ENCODE results near the gene INSL3. TPM values are rescaled to one million over a fixed set of nuclear protein-coding genes. Genes with fewer than 3 reads are reported as not detected.

The INSL3 gene
- total and polyA plus RNA-seq, 2 of the 13 experiments (the other 11 are each of a cell fraction or from before 2014, with no cell fraction given): 0.30 TPM; not detected in 1

DNA sequence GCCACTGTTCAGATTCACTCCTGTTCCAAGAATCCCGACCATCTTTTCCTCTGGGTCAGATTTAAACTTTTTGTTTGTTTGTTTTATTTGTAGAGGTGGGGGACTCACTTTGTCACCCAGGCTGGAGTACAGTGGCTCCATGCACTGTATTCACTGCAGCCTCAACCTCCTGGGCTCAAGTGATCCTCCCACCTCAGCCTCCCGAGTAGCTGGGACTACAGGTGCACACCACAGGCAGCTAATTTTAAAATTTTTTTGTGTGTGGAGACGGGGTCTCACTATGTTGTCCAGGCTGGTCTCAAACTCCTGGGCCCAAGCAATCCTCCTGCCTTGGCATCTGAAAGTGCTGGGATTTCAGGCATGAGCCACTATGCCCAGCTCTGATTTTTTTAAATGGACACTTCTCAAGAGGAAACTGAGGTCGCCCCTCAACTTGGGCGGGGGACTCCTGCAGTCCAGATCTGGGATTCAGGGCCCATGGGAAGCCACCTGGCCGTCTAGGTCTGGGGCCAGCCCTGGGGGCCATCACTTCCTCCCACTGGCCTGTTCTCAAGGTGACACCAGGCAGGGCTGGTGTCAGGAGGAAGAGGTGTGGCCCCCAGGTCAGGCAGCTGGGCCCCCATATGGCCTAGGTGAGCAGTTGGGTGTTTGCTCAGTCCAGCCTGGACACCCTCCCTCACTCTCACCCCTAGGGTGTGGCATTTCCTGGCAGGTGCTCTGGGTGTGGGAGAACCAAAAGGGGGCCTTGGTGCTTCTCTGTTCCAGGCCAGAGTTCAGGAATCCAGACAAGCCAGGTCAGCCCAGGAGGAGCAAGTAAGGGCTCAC lies 25.1 kb downstream of the INSL3 start (continued):
- TF ChIP-seq ZNF251 (CRISPR knock-in tag; IDR thresholded peaks at IDR 0.05) (no peak), ZNF329 (CRISPR knock-in tag; IDR thresholded peaks at IDR 0.05; ENCODE audit: low read depth) (no peak), POLR2AphosphoS2 (IDR thresholded peaks at IDR 0.05; ENCODE audit: low read depth, low read length) (no peak), ZSCAN31 (CRISPR knock-in tag; IDR thresholded peaks at IDR 0.05; ENCODE audit: low read depth) (no peak), PHF20 (CRISPR knock-in tag; IDR thresholded peaks at IDR 0.05) (no peak), TEAD3 (CRISPR knock-in tag; optimal IDR thresholded peaks at IDR 0.05; ENCODE audit: borderline replicate concordance) (peak; percentile 55), ZNF33A (CRISPR knock-in tag; IDR thresholded peaks at IDR 0.05; ENCODE audit: borderline replicate concordance) (no peak), ZNF335 (CRISPR knock-in tag; IDR thresholded peaks at IDR 0.05) (0 out of 2 replicates have a peak, but pooled peaks have one; percentile 43), HHEX (CRISPR knock-in tag; IDR thresholded peaks at IDR 0.05) (no peak)
- TF ChIP-seq, protein P1, sequence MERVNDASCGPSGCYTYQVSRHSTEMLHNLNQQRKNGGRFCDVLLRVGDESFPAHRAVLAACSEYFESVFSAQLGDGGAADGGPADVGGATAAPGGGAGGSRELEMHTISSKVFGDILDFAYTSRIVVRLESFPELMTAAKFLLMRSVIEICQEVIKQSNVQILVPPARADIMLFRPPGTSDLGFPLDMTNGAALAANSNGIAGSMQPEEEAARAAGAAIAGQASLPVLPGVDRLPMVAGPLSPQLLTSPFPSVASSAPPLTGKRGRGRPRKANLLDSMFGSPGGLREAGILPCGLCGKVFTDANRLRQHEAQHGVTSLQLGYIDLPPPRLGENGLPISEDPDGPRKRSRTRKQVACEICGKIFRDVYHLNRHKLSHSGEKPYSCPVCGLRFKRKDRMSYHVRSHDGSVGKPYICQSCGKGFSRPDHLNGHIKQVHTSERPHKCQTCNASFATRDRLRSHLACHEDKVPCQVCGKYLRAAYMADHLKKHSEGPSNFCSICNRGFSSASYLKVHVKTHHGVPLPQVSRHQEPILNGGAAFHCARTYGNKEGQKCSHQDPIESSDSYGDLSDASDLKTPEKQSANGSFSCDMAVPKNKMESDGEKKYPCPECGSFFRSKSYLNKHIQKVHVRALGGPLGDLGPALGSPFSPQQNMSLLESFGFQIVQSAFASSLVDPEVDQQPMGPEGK (CRISPR knock-in tag; IDR thresholded peaks at IDR 0.05): peak; percentile 95
- TF ChIP-seq, protein P2, sequence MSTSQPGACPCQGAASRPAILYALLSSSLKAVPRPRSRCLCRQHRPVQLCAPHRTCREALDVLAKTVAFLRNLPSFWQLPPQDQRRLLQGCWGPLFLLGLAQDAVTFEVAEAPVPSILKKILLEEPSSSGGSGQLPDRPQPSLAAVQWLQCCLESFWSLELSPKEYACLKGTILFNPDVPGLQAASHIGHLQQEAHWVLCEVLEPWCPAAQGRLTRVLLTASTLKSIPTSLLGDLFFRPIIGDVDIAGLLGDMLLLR (CRISPR knock-in tag; IDR thresholded peaks at IDR 0.05): no peak
- TF ChIP-seq, protein P3, sequence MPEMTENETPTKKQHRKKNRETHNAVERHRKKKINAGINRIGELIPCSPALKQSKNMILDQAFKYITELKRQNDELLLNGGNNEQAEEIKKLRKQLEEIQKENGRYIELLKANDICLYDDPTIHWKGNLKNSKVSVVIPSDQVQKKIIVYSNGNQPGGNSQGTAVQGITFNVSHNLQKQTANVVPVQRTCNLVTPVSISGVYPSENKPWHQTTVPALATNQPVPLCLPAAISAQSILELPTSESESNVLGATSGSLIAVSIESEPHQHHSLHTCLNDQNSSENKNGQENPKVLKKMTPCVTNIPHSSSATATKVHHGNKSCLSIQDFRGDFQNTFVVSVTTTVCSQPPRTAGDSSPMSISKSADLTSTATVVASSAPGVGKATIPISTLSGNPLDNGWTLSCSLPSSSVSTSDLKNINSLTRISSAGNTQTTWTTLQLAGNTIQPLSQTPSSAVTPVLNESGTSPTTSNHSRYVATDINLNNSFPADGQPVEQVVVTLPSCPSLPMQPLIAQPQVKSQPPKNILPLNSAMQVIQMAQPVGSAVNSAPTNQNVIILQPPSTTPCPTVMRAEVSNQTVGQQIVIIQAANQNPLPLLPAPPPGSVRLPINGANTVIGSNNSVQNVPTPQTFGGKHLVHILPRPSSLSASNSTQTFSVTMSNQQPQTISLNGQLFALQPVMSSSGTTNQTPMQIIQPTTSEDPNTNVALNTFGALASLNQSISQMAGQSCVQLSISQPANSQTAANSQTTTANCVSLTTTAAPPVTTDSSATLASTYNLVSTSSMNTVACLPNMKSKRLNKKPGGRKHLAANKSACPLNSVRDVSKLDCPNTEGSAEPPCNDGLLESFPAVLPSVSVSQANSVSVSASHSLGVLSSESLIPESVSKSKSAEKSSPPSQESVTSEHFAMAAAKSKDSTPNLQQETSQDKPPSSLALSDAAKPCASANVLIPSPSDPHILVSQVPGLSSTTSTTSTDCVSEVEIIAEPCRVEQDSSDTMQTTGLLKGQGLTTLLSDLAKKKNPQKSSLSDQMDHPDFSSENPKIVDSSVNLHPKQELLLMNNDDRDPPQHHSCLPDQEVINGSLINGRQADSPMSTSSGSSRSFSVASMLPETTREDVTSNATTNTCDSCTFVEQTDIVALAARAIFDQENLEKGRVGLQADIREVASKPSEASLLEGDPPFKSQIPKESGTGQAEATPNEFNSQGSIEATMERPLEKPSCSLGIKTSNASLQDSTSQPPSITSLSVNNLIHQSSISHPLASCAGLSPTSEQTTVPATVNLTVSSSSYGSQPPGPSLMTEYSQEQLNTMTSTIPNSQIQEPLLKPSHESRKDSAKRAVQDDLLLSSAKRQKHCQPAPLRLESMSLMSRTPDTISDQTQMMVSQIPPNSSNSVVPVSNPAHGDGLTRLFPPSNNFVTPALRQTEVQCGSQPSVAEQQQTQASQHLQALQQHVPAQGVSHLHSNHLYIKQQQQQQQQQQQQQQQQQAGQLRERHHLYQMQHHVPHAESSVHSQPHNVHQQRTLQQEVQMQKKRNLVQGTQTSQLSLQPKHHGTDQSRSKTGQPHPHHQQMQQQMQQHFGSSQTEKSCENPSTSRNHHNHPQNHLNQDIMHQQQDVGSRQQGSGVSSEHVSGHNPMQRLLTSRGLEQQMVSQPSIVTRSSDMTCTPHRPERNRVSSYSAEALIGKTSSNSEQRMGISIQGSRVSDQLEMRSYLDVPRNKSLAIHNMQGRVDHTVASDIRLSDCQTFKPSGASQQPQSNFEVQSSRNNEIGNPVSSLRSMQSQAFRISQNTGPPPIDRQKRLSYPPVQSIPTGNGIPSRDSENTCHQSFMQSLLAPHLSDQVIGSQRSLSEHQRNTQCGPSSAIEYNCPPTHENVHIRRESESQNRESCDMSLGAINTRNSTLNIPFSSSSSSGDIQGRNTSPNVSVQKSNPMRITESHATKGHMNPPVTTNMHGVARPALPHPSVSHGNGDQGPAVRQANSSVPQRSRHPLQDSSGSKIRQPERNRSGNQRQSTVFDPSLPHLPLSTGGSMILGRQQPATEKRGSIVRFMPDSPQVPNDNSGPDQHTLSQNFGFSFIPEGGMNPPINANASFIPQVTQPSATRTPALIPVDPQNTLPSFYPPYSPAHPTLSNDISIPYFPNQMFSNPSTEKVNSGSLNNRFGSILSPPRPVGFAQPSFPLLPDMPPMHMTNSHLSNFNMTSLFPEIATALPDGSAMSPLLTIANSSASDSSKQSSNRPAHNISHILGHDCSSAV (CRISPR knock-in tag; IDR thresholded peaks at IDR 0.05; ENCODE audit: borderline replicate concordance): no peak
- TF ChIP-seq, protein P4, sequence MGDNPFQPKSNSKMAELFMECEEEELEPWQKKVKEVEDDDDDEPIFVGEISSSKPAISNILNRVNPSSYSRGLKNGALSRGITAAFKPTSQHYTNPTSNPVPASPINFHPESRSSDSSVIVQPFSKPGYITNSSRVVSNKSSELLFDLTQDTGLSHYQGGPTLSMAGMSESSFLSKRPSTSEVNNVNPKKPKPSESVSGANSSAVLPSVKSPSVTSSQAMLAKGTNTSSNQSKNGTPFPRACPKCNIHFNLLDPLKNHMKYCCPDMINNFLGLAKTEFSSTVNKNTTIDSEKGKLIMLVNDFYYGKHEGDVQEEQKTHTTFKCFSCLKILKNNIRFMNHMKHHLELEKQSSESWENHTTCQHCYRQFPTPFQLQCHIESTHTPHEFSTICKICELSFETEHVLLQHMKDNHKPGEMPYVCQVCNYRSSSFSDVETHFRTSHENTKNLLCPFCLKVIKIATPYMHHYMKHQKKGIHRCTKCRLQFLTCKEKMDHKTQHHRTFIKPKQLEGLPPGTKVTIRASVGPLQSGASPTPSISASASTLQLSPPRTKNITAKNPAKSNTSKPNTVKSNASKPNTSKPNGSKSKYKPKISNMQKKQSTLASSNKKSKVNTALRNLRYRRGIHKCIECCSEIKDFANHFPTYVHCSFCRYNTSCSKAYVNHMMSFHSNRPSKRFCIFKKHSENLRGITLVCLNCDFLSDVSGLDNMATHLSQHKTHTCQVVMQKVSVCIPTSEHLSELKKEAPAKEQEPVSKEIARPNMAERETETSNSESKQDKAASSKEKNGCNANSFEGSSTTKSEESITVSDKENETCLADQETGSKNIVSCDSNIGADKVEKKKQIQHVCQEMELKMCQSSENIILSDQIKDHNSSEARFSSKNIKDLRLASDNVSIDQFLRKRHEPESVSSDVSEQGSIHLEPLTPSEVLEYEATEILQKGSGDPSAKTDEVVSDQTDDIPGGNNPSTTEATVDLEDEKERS (CRISPR knock-in tag; IDR thresholded peaks at IDR 0.05): no peak
- TF ChIP-seq, protein P5, sequence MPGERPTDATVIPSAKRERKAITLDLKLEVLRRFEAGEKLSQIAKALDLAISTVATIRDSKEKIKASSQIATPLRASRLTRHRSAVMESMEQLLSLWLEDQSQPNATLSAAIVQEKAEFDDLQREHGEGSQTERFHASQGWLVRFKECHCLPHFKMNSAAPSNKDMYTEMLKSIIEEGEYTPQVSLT (CRISPR knock-in tag; IDR thresholded peaks at IDR 0.05; ENCODE audit: borderline replicate concordance, low read depth): no peak
